ENCODE data around the gene C19orf73.
"Not testable (repeated sequence)": the region's sequence is repeated elsewhere in the genome, so short reads cannot be mapped to it uniquely, and the experiment has no call there.

The C19orf73 gene

GRCh38 chr19:49097453-49098288 lies 21.3 kb downstream of the C19orf73 start:
- peak; percentile 57 for DNase-seq

GRCh38 chr19:49094505-49095482 lies 24.1 kb downstream of the C19orf73 start:
- no peak for DNase-seq

- DNase-seq, result no peak
These were observed 26.3 kb downstream of the C19orf73 start for GRCh38 chr19:49092686-49093085.

GRCh38 chr19:49091391-49092038 lies 27.4 kb downstream of the C19orf73 start:
- no peak for DNase-seq

DNA sequence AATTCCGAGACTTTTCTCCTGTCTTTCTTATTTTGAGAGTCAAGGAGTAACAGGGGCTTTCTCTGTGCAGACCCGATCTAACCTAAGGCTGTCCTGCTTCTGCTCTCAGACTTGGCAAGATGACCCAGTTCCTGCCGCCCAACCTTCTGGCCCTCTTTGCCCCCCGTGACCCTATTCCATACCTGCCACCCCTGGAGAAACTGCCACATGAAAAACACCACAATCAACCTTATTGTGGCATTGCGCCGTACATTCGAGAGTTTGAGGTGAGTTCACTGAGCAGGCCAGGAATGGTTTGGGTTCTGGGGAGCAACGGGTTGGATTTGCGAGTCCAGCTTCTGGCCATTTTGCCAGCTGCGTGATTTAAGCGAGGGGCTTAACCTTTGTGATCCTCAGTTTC lies 32.6 kb downstream of the C19orf73 start:
- DNase-seq, result no peak

GRCh38 chr19:49085868-49086232 lies 33.1 kb downstream of the C19orf73 start:
- DNase-seq, result no peak

DNA sequence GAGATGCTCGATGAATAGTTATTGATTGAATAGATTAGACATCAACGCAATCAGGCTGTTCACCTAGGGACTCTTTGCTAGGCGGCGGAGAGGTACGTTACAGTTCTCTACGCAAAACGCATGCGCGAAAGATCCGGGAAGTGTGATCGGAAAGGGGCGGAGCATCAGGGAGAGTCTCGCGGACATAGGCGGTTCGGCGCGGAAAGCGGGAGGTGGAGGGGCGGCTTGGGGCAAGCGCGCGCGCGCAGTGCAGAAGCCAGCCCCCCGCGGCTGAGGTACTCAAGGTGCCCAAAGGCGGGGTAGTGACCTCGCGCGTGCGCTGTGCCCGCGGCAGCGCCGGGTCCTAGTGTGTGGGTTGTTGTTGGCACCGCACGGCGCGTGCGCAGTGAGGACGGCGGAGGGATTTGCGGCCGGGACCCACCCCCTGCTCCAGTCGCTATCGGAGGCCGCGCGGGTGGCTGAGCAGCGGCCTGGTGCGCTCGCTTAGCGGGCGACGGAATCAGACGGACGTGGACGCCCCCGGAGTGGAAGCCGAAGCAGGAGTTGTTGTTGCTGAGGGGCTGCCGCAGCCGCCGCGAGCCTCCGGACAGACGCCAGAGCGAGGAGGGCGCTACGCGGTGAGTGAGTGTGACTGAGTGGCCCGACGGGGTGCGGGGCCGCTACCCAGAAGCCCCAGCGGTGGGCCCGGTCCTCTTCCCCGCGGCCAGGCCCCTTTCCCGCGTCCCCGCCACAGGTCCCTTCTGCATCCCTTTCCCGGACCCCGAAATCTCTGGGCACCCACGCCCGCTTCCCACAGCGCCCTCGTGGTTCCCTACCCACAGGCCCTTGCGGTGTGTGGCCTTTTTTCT lies 33.7 kb downstream of the C19orf73 start, which contains the start of gene SNRNP70:
Gene SNRNP70 (plus strand): TSS at position 432 of the 848 bp plus-strand sequence. CDS start 964 bp downstream, outside the sequence.
- DNase-seq, result peak; percentile 98

DNA sequence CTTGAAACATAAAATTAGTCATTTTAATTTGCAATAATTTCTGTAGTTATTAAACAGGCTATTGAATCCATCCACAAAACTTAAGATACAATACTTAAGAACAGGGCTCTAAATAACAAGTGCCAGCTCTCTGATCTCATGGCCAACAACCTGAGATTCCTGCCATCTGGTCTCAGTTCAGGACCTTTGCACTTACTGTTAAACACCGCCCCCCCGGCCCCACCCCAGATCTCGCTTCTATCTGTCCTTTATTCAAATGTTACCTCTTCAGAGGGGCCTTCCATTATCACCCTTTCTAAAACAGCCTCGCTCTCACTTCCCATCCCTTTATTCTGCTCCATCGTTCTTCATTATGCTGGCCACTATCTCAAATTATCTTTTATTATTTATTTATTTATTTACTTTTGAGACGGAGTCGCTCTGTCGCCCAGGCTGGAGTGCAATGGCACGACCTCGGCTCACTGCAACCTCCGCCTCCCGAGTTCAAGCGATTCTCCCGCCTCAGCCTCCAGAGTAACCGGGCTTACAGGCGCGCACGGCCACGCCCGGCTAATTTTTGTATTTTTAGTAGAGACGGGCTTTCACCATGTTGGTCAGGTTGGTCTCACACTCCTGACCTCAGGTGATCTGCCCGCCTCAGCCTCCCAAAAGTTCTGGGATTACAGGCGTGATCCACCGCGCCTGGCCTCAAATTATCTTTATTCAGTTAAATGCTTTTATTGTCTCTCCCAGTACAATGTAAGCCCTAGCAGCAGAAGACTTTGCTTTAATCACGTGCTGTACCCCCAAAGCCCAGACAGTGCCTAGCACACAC lies 34.5 kb downstream of the C19orf73 start:
- no peak for DNase-seq

- no peak for DNase-seq
These were observed 37.7 kb downstream of the C19orf73 start for GRCh38 chr19:49081273-49081672.

GRCh38 chr19:49080392-49080791 lies 38.6 kb downstream of the C19orf73 start:
- DNase-seq, result no peak

DNA sequence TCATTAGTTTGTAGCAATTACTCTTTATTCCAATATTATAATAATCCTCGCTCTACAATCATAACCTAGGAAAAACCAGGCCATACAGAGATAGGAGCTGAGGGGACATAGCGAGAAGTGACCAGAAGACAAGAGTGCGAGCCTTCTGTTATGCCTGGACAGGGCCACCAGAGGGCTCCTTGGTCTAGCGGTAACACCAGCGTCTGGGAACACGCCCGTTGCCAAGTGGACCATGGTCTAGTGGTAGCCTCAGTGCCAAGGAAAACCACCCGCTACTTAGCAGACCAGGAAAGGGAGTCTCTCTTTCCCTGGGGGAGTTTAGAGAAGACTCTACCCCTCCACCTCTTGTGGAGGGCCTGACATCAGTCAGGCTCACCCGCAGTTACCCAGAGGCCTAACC lies 44.1 kb downstream of the C19orf73 start:
- DNase-seq, result not testable (repeated sequence)

- DNase-seq, result no peak
These were observed 45.2 kb downstream of the C19orf73 start for GRCh38 chr19:49073514-49074378.

GRCh38 chr19:49071860-49072547 lies 46.9 kb downstream of the C19orf73 start:
- no peak for DNase-seq

DNA sequence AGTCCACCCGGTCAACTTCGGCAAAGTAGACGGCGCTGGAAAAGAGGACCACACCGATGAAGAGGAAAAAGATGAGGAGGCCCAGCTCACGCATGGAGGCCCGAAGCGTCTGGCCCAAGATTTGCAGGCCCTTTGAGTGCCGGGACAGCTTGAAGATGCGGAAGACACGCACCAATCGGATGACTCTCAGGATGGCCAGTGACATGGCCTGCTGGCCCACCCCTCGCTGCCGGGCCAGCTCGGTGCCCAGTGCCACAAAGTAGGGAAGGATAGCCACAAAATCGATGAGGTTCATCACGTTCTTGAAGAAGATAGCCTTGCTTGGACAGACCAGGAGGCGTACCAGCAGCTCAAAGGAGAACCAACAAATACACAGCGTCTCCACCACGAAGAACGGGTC lies 48.5 kb downstream of the C19orf73 start:
- no peak for DNase-seq

- no peak for DNase-seq
These were observed 49.9 kb downstream of the C19orf73 start for GRCh38 chr19:49069026-49069425.
